ENCODE results near the gene SHLD2. TPM values are rescaled to one million over a fixed set of nuclear protein-coding genes. Genes with fewer than 3 reads are reported as not detected.
"Not testable (repeated sequence)": the region's sequence is repeated elsewhere in the genome, so short reads cannot be mapped to it uniquely, and the experiment has no call there.

SHLD2 gene
- total RNA-seq, 1 donor from 2014 or later = 22.4 TPM

DNA sequence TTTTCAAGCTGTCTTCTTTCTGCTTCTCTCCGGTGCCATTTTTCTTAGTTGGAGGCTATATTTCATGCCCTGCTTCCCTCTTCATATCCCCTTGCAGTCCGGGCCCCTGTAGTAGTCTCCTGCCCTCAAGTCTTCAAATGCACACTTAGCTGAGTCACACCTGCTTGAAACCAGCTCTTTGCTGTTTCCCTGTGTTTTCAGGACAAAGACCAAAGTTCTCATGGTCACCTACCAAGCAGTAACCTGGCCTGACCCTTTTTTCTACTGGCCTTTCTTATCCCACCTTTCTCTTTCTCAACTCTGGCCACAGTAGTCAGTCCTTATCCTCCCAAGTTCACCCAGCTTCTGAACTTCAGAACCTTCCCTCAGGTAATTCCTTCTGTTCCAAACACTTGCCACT, 28.8 kb upstream of the SHLD2 start:
- no peak overlapping the region for H3K27ac Mint-ChIP-seq
- H3K4me3 Mint-ChIP-seq = no peak overlapping the region
- no peak for DNase-seq (ENCODE audit: low spot score in 2 of 2, unreplicated experiment in 2 of 2)
- peaks cover 44% of the 10 kb centered on the region for H3K36me3 Mint-ChIP-seq
- no peaks in the 10 kb centered on the region for H3K9me3 Mint-ChIP-seq
- H3K4me1 Mint-ChIP-seq = no peaks in the 10 kb centered on the region
- H3K27me3 Mint-ChIP-seq (ENCODE audit: low read depth) = no peaks in the 10 kb centered on the region
- no peak for TF ChIP-seq CTCF (IDR thresholded peaks at IDR 0.05; ENCODE audit: unreplicated experiment)

DNA sequence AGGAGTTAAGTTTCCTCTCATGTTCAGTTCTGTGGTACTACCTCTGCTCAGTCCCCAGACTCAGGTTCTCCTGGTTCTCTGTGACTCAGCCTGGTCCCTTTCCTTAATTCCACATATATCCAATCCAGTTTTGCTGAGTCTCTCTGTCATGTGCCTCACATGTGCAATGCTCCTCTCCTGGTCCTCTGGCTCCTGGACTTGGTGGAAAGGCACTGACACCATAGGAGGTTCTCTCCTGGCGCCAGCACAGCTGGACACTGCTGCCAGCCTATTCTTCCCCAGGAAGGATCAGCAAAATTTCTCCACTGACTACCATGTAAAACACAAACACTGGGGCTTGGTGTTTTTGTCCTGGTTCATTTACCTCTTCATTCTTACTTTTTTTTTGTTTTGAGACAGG, 28.1 kb upstream of the SHLD2 start:
- Mint-ChIP-seq H3K4me3 (no peak overlapping the region), H3K36me3 (peaks cover 50% of the 10 kb centered on the region), H3K27me3 (ENCODE audit: low read depth) (no peaks in the 10 kb centered on the region), H3K9me3 (no peaks in the 10 kb centered on the region), H3K4me1 (peaks cover 2% of the 10 kb centered on the region), H3K27ac (no peak overlapping the region)
- DNase-seq (ENCODE audit: low spot score in 2 of 2, unreplicated experiment in 2 of 2) = no peak
- no peak for TF ChIP-seq CTCF (IDR thresholded peaks at IDR 0.05; ENCODE audit: unreplicated experiment)

DNA sequence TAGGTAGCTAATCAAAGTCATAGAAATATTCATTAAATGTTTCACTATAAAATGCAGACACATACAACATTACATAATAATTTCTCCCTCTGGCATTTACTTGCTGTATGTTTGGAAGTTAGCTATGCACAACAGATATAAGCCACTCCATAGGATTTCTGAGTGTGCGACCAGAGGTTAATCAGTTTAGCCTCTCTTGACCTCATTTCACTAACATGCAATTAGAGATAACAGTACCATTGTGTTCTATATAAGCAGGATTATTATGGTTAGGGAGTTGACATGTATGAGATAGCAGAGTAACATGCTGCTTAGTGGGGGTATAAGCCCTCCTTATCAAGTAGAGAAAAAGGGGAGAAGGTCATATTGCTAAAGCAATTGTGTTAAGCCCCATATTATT, 26.7 kb upstream of the SHLD2 start:
- no peak for TF ChIP-seq CTCF (IDR thresholded peaks at IDR 0.05; ENCODE audit: unreplicated experiment)
- Mint-ChIP-seq H3K36me3 (peaks cover 48% of the 10 kb centered on the region), H3K27me3 (ENCODE audit: low read depth) (no peaks in the 10 kb centered on the region), H3K4me3 (no peak overlapping the region), H3K27ac (no peak overlapping the region), H3K9me3 (no peaks in the 10 kb centered on the region), H3K4me1 (peaks cover 11% of the 10 kb centered on the region)
- no peak for DNase-seq (ENCODE audit: low spot score in 2 of 2, unreplicated experiment in 2 of 2)

DNA sequence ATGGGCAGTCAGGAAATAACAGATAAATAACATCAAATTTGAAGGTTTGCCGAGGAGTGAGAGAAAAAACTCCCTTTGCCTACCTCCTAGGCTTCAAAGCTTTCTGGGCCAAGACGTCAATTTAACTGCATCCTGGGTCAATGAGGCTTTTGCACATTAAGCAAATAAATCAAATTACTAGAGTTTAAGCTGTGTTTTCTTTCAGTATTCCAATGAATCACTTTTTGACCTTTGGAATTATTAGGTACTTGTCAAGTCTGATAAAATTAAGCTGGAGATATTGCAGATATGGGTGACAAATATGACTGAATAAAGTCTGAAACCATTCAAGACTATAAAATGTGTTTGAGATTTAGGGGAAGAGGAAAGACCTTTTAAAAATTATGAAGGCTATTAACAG, 22.6 kb upstream of the SHLD2 start:
- no peaks in the 10 kb centered on the region for H3K27me3 Mint-ChIP-seq (ENCODE audit: low read depth)
- no peak overlapping the region for H3K27ac Mint-ChIP-seq
- peaks cover 11% of the 10 kb centered on the region for H3K4me1 Mint-ChIP-seq
- no peak for DNase-seq (ENCODE audit: low spot score in 2 of 2, unreplicated experiment in 2 of 2)
- H3K9me3 Mint-ChIP-seq = no peaks in the 10 kb centered on the region
- TF ChIP-seq CTCF (IDR thresholded peaks at IDR 0.05; ENCODE audit: unreplicated experiment) = no peak
- H3K4me3 Mint-ChIP-seq = no peak overlapping the region
- H3K36me3 Mint-ChIP-seq = peaks cover 25% of the 10 kb centered on the region

GRCh38 chr10:87076421-87076820, 18.6 kb upstream of the SHLD2 start:
- not testable (repeated sequence) for H3K4me3 Mint-ChIP-seq; H3K27ac Mint-ChIP-seq; H3K9me3 Mint-ChIP-seq; DNase-seq (ENCODE audit: low spot score in 2 of 2, unreplicated experiment in 2 of 2); H3K27me3 Mint-ChIP-seq (ENCODE audit: low read depth)
- Mint-ChIP-seq H3K36me3 (peaks cover 15% of the 10 kb centered on the region), H3K4me1 (peaks cover 11% of the 10 kb centered on the region)

GRCh38 chr10:87079106-87079836, 15.7 kb upstream of the SHLD2 start:
- Mint-ChIP-seq H3K27me3 (ENCODE audit: low read depth) (no peaks in the 10 kb centered on the region), H3K9me3 (no peaks in the 10 kb centered on the region), H3K36me3 (peaks cover 6% of the 10 kb centered on the region), H3K4me1 (peaks cover 4% of the 10 kb centered on the region), H3K4me3 (no peak overlapping the region), H3K27ac (no peak overlapping the region)
- no peak for DNase-seq (ENCODE audit: low spot score in 2 of 2, unreplicated experiment in 2 of 2)
- TF ChIP-seq CTCF (IDR thresholded peaks at IDR 0.05; ENCODE audit: unreplicated experiment) = no peak

DNA sequence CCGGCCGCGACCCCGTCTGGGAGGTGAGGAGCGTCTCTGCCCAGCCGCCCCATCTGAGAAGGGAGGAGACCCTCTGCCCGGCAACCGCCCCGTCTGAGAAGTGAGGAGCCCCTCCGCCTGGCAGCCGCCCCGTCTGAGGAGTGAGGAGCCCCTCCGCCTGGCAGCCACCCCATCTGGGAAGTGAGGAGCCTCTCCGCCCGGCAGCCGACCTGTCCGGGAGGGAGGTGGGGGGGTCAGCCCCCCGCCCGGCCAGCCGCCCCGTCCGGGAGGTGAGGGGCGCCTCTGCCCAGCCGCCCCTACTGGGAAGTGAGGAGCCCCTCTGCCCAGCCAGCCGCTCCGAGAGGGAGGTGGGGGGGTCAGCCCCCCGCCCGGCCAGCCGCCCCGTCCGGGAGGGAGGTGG, 14.4 kb upstream of the SHLD2 start:
- not testable (repeated sequence) for H3K4me3 Mint-ChIP-seq; H3K27me3 Mint-ChIP-seq (ENCODE audit: low read depth); H3K9me3 Mint-ChIP-seq; H3K36me3 Mint-ChIP-seq; H3K4me1 Mint-ChIP-seq; H3K27ac Mint-ChIP-seq; DNase-seq (ENCODE audit: low spot score in 2 of 2, unreplicated experiment in 2 of 2)

GRCh38 chr10:87081574-87081973, 13.4 kb upstream of the SHLD2 start:
- H3K27me3 Mint-ChIP-seq (ENCODE audit: low read depth) = not testable (repeated sequence)

GRCh38 chr10:87082219-87082618, 12.8 kb upstream of the SHLD2 start:
- H3K4me1 Mint-ChIP-seq; H3K9me3 Mint-ChIP-seq; H3K4me3 Mint-ChIP-seq; H3K27me3 Mint-ChIP-seq (ENCODE audit: low read depth); H3K27ac Mint-ChIP-seq; DNase-seq (ENCODE audit: low spot score in 2 of 2, unreplicated experiment in 2 of 2); H3K36me3 Mint-ChIP-seq: not testable (repeated sequence)

More at GRCh38 chr10:87081574-87081973, 13.4 kb upstream of the SHLD2 start:
- not testable (repeated sequence) for H3K4me3 Mint-ChIP-seq; H3K4me1 Mint-ChIP-seq; H3K27ac Mint-ChIP-seq; DNase-seq (ENCODE audit: low spot score in 2 of 2, unreplicated experiment in 2 of 2); H3K9me3 Mint-ChIP-seq; H3K36me3 Mint-ChIP-seq
